Measurements from ENCODE around the gene AFAP1L2.

DNA sequence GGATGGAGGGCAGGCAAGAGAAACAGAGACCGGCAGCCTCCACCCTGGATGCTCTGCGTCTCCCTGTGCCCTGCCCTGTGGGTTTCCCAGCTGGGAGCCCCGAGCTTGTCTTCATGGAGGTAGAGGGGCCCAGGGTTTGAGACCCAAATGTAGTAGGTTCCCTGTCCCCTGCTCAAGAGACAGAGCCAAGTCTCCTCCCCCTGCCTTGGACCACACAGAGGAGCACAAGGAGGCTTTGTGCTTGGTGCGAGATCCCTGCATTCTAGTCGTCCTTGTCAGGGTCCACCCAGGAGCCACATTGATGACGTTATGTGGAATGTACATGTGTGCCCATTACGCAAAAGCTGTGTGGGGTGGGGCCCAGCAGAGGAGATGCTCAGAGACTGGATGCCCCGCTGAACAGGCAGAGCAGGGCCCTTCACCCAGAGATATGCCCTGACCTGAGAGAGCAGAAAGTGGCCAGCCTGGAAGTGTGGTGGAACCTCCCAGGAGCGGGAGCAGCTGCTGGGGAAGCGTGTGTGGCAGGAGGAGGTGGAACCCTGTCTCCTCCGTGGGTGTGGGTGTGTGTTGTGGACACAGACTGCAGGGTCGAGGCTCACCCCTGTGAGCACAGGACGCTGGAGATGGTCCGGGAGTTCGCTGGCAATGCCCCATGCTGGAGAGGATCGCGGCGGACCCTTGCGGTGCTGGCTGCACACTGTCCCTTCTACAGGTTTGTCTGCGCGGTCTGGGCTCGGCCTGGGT is 126.0 kb downstream of the AFAP1L2 start:
- no peak for TF ChIP-seq POLR2A (IDR thresholded peaks at IDR 0.05)
- TF ChIP-seq, protein P1, sequence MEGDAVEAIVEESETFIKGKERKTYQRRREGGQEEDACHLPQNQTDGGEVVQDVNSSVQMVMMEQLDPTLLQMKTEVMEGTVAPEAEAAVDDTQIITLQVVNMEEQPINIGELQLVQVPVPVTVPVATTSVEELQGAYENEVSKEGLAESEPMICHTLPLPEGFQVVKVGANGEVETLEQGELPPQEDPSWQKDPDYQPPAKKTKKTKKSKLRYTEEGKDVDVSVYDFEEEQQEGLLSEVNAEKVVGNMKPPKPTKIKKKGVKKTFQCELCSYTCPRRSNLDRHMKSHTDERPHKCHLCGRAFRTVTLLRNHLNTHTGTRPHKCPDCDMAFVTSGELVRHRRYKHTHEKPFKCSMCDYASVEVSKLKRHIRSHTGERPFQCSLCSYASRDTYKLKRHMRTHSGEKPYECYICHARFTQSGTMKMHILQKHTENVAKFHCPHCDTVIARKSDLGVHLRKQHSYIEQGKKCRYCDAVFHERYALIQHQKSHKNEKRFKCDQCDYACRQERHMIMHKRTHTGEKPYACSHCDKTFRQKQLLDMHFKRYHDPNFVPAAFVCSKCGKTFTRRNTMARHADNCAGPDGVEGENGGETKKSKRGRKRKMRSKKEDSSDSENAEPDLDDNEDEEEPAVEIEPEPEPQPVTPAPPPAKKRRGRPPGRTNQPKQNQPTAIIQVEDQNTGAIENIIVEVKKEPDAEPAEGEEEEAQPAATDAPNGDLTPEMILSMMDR (IDR thresholded peaks at IDR 0.05), result no peak

Measured in Peyer's patch (tissue), 4 donors.